PC-9 (cell line): ENCODE data around the gene TSC1. TPM values are rescaled to one million over a fixed set of nuclear protein-coding genes. Genes with fewer than 3 reads are reported as not detected.

Experiments used
- BruUV-seq: library from RNA; stranded (reverse); fragments of 400-500 nt; replicated peaks from 2 replicates; lab custom pipeline; 2021; lab: Mats Ljungman, UMichigan
- CTCF ChIA-PET: fragments of 300-600 bp; sonication (Branson Sonifier 250); formaldehyde crosslinking; loops from one replicate; lab custom pipeline; 2022; ENCODE audit warnings: antibody characterized with exemption; lab: Charles Lee
- POLR2A ChIA-PET: fragments of 300-600 bp; sonication (Branson Sonifier 250); formaldehyde crosslinking; loops from one replicate; lab custom pipeline; 2022; ENCODE audit warnings: antibody characterized with exemption; ENCODE audit not compliant: unreplicated experiment; lab: Charles Lee
- DNase-seq, 2 experiments: peaks; one replicate each; pipeline versions ENCODE4 v3.0.0 to v3.0.0-alpha.2; 2015 to 2022; ENCODE audit warnings: mixed read lengths in 1 of 2
- H2AFZ ChIP-seq: fragments of 200-600 bp; sonication (generic); 2 replicates; pipeline ENCODE4 v1.8.1; 2017; ENCODE audit warnings: antibody characterized with exemption
- H3F3A ChIP-seq: fragments of 200-600 bp; sonication (generic); 2 replicates; pipeline ENCODE4 v1.8.1; 2017; ENCODE audit warnings: antibody characterized with exemption, mild to moderate bottlenecking, low read depth; ENCODE audit not compliant: insufficient read depth
- H3K27ac ChIP-seq: fragments of 200-600 bp; sonication (generic); 2 replicates; pipeline ENCODE4 v1.6.1; 2016; ENCODE audit warnings: mixed run types
- H3K27me3 ChIP-seq: fragments of 200-600 bp; sonication (generic); 2 replicates; pipeline ENCODE4 v1.6.1; 2016; ENCODE audit warnings: low read depth, mixed run types; ENCODE audit not compliant: insufficient read depth
- H3K36me3 ChIP-seq: fragments of 200-600 bp; sonication (generic); 2 replicates; pipeline ENCODE4 v1.6.1; 2016; ENCODE audit warnings: low read depth, mixed run types
- H3K4me1 ChIP-seq: fragments of 200-600 bp; sonication (generic); replicated peaks from 2 replicates; pipeline ENCODE4 v1.6.1; 2016; ENCODE audit warnings: mixed run types; ENCODE audit not compliant: insufficient read depth
- H3K4me2 ChIP-seq: fragments of 200-600 bp; sonication (generic); 2 replicates; pipeline ENCODE4 v1.6.1; 2017; ENCODE audit warnings: mixed run types
- H3K4me3 ChIP-seq: fragments of 200-600 bp; sonication (generic); 2 replicates; pipeline ENCODE4 v1.6.1; 2016; ENCODE audit warnings: mixed run types
- H3K79me2 ChIP-seq: fragments of 200-600 bp; sonication (generic); 2 replicates; pipeline ENCODE4 v1.6.1; 2017; ENCODE audit warnings: low read depth, mixed run types
- H3K9me2 ChIP-seq: fragments of 200-600 bp; sonication (generic); 2 replicates; pipeline ENCODE4 v1.8.1; 2017; ENCODE audit warnings: mild to moderate bottlenecking; ENCODE audit not compliant: insufficient read depth
- H3K9me3 ChIP-seq: fragments of 200-600 bp; sonication (generic); 2 replicates; pipeline ENCODE4 v1.8.1; 2016; ENCODE audit warnings: low read depth; ENCODE audit not compliant: insufficient read depth
- H4K20me1 ChIP-seq: fragments of 200-600 bp; sonication (generic); 2 replicates; pipeline ENCODE4 v1.8.1; 2017; ENCODE audit not compliant: insufficient read depth
- CTCF ChIP-seq: fragments of 200-600 bp; sonication (generic); conservative IDR thresholded peaks from 2 replicates; pipeline ENCODE4 v1.6.1; 2017; ENCODE audit warnings: mixed run types, antibody characterized with exemption, mild to moderate bottlenecking, moderate library complexity
- EZH2 ChIP-seq: fragments of 200-600 bp; sonication (generic); IDR thresholded peaks from 2 replicates; pipeline ENCODE4 v1.8.0; 2017; ENCODE audit warnings: antibody characterized with exemption, low read depth
- intact Hi-C: fragments of 100-400 bp; cut with micrococcal nuclease; formaldehyde crosslinking; loops from one replicate; pipeline ENCODE4 v1.10.0; 2022; ENCODE audit not compliant: unreplicated experiment
- total RNA-seq: library from RNA; stranded (reverse); gene quantifications from 2 replicates; pipeline ENCODE4 v1.2.3, GENCODE V29; 2021

TSC1 gene
- total RNA-seq, 1 experiment from 2014 or later = 61.0 TPM

GRCh38 chr9:132846918-132847515 lies 97.4 kb downstream of the TSC1 start:
- no peak for TF ChIP-seq EZH2
- no peak for TF ChIP-seq CTCF
- Histone ChIP-seq H3F3A (no peaks in the 10 kb centered on the region), H3K27me3 (no peaks in the 10 kb centered on the region), H3K79me2 (no peaks in the 10 kb centered on the region), H3K4me1 (no peaks in the 10 kb centered on the region), H3K9me2 (no peaks in the 10 kb centered on the region), H4K20me1 (no peaks in the 10 kb centered on the region), H2AFZ (no peak overlapping the region), H3K36me3 (no peaks in the 10 kb centered on the region), H3K27ac (no peak overlapping the region), H3K4me3 (no peak overlapping the region), H3K4me2 (no peak overlapping the region), H3K9me3 (no peaks in the 10 kb centered on the region)
- ChIA-PET POLR2A (no interaction called here), CTCF (no interaction called here)
- DNase-seq = no peak
- no TSS peak for BruUV-seq
- intact Hi-C loops = no loop called here

DNA sequence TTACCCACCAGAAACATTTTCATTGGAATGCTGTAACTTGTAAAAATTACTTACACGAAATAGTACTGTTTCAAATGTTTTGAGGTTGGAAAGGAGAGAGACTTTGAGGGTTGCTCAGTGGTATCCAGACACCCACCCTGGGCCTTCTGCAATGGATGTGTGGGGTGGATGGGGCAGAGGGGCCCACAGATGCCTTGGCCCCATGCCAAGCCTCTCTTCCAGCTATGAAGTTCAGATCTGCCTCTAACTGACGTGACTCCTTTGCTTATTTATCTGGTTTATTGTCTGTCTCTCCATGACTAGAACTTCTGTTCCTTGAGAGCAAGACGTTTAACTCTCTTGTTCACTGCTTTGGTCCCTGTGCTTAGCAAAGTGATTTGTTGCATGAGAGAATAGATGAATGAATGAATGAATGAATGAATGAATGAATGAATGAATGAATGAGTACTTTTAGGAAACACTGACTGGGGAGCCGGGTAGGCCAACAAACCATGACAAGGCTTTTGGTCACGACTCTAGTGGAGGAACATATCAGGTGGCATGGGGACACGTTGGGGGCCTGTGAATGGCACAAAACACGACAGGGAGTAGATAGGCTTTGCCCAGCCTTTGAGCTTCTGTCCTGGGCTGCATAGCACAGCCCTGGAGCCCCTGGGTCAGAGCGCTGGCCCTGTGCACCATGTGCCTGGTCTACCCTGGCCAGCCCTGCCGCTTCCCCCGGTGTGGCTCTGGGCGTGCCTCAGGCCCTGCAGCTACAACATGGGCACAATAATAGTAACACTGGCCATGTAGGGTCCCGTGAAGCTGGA lies 98.1 kb downstream of the TSC1 start:
- intact Hi-C loops = no loop called here
- Histone ChIP-seq H3K79me2 (no peaks in the 10 kb centered on the region), H3K9me3 (no peaks in the 10 kb centered on the region), H3K4me1 (no peaks in the 10 kb centered on the region), H3K4me2 (no peak overlapping the region), H4K20me1 (no peaks in the 10 kb centered on the region), H3K9me2 (no peaks in the 10 kb centered on the region), H3K4me3 (no peak overlapping the region), H3F3A (no peaks in the 10 kb centered on the region), H3K27me3 (no peaks in the 10 kb centered on the region), H3K27ac (no peak overlapping the region), H2AFZ (no peak overlapping the region), H3K36me3 (no peaks in the 10 kb centered on the region)
- ChIA-PET CTCF (no interaction called here), POLR2A (no interaction called here)
- BruUV-seq = no TSS peak
- DNase-seq = no peak
- TF ChIP-seq EZH2 (no peak), CTCF (no peak)

GRCh38 chr9:132842124-132843044 lies 102.0 kb downstream of the TSC1 start:
- Histone ChIP-seq H3K4me1 (no peaks in the 10 kb centered on the region), H3K9me2 (no peaks in the 10 kb centered on the region), H3K79me2 (no peaks in the 10 kb centered on the region), H3K4me2 (no peak overlapping the region), H3F3A (no peaks in the 10 kb centered on the region), H3K27me3 (no peaks in the 10 kb centered on the region), H3K27ac (no peak overlapping the region), H4K20me1 (no peaks in the 10 kb centered on the region), H3K9me3 (no peaks in the 10 kb centered on the region), H2AFZ (no peak overlapping the region), H3K4me3 (no peak overlapping the region), H3K36me3 (no peaks in the 10 kb centered on the region)
- ChIA-PET CTCF (no interaction called here), POLR2A (no interaction called here)
- DNase-seq = no peak
- BruUV-seq = no TSS peak
- intact Hi-C loops = no loop called here
- TF ChIP-seq EZH2 (no peak), CTCF (no peak)
